ENCODE measurements around the gene FAM110C. TPM values are rescaled to one million over a fixed set of nuclear protein-coding genes. Genes with fewer than 3 reads are reported as not detected.

Gene FAM110C
- total and polyA plus RNA-seq, 5 donors = 2.5 to 7.7 (median 6.9) TPM

Other genes starting within 250 kb of the FAM110C start
- 10 to 100 TPM; 14.5 to 19.2 (median 16.8) TPM for gene SH3YL1, start 217.5 kb upstream of the FAM110C start, total RNA-seq
- 11.8 TPM for gene SH3YL1, start 217.5 kb upstream of the FAM110C start, polyA plus RNA-seq
- 10 to 100 TPM; 58.8 to 67.3 (median 61.1) TPM for gene ACP1, start 218.4 kb upstream of the FAM110C start, total RNA-seq
- gene ACP1, start 218.4 kb upstream of the FAM110C start, polyA plus RNA-seq = 77.1 TPM
- 1 to 10 TPM in 1 of 4 donors, under 1 TPM in 3; 0.20 to 2.9 (median 0.77) TPM for gene ALKAL2, start 241.6 kb upstream of the FAM110C start, total RNA-seq
- gene ALKAL2, start 241.6 kb upstream of the FAM110C start, polyA plus RNA-seq = 0.72 TPM

All from right cardiac atrium (tissue), 5 donors.